ENCODE results near the gene RBMY1B. TPM values are rescaled to one million over a fixed set of nuclear protein-coding genes. Genes with fewer than 3 reads are reported as not detected.

The RBMY1B gene
- total RNA-seq = not detected in 2 replicates

DNA sequence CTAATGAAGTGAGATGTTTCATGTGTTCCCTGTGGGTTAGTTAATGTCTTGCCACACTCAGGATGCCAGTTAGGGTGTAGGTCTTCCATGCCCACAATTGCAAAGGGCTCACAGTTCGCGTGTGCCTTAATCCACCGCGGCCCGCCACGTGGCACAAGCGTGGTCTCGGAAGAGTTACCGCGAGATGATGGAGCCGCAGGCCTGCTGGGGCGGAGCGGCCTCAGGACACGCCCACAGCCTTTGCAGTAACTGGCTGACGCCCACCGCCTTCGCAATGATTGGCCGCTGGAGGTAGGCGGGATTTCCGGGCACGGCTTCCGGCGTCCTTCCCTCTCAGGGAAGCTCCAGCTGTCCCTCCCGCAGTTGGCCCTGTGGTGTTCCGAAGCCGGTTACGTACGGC lies at the start of gene RBMY1B:
Gene RBMY1B, plus strand, starts transcription at position 301 of the 400 bp plus-strand sequence. CDS start 2,013 bp downstream, outside the sequence.

DNA sequence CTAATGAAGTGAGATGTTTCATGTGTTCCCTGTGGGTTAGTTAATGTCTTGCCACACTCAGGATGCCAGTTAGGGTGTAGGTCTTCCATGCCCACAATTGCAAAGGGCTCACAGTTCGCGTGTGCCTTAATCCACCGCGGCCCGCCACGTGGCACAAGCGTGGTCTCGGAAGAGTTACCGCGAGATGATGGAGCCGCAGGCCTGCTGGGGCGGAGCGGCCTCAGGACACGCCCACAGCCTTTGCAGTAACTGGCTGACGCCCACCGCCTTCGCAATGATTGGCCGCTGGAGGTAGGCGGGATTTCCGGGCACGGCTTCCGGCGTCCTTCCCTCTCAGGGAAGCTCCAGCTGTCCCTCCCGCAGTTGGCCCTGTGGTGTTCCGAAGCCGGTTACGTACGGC lies 23.4 kb downstream of the RBMY1B start, which contains the start of gene RBMY1A1:
Gene RBMY1A1, plus strand, starts transcription at position 301 of the 400 bp plus-strand sequence. CDS start 2,013 bp downstream, outside the sequence.

Other genes with a start within 250 kb of the RBMY1B start
- not detected in 2 replicates for gene RBMY1A1, start 23.5 kb downstream of the RBMY1B start, total RNA-seq

Measured in bronchial smooth muscle cell (primary cell).